CD1c-positive myeloid dendritic cell (primary cell): Measurements from ENCODE around the gene ISM2.
"Not testable (repeated sequence)": the region's sequence is repeated elsewhere in the genome, so short reads cannot be mapped to it uniquely, and the experiment has no call there.

ENCODE experiments used
- DNase-seq: peaks from one replicate; pipeline ENCODE4 v3.0.0-alpha.2; 2016; ENCODE audit errors: extremely low spot score

ISM2 gene

GRCh38 chr14:77498120-77498979 is at the start of gene ISM2:
Gene ISM2, minus strand, starts transcription at chr14:77498816. Its CDS starts 23 bp downstream, at chr14:77498793.
- peak; percentile 43 for DNase-seq

DNA sequence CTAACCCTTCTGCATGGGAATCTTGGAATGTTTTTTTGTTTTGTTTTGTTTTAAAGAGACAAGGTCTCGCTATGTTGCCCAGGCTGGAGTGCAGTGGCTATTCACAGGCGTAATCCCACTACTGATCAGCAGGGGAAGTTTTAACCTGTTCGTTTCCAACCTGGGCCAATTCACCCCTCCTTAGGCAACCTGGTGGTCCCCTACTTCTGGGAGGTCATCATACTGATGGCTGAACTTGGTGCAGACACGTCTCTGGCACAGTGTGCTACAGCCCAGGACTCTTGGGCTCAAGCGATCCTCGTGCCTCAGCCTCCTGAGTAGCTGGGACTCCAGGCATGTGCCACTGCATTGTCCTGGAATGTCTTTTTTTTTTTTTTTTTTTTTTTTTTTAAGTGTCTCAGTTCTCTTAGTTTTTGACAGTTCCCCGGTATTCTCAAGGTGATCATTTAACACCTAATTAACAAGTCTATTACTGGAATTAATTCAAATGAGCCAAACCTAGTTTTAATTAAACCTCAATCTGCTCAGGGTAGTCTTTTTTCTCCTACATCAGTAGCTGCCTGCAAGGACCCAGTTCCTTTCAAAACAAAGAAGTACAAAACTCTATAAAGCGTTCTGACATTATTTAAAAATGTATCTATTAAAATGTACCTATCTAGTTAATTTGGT is 49.0 kb upstream of the ISM2 start:
- DNase-seq = no peak

GRCh38 chr14:77545171-77545570 is 46.6 kb upstream of the ISM2 start:
- not testable (repeated sequence) for DNase-seq

- DNase-seq = no peak
These were observed 46.0 kb upstream of the ISM2 start for GRCh38 chr14:77544571-77544970.

DNA sequence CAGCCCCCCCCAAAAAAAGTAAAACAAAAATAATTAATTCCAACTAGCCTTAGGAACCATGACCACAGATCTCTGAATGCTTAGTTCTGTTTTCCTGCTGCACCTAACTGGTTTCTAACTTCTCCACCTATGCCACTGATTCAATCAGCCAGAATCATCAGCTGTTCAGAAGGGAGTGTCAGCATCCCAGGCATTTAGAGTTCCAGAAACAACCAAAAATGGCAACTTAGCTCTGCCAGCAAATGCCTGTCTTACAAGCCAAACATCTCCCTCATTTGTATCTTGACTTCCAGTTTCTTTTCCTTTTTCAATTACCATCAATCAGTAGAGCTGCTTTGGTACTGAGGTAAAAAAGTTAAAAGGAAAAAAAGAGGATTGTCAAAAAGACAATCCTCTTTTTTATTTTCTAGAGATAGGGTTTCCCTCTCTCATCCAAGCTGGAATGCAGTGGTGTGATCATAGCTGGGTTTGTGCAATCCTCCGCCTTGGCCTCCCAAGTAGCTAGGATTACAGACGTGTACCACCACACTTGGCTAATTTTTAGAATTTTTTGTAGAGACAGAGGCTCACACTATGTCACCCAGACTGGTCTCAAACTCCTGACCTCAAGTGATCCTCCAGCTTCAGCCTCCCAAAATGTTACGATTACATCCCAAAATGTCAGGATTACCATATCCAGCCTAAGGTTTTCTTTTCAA is 45.2 kb upstream of the ISM2 start:
- DNase-seq = no peak

DNA sequence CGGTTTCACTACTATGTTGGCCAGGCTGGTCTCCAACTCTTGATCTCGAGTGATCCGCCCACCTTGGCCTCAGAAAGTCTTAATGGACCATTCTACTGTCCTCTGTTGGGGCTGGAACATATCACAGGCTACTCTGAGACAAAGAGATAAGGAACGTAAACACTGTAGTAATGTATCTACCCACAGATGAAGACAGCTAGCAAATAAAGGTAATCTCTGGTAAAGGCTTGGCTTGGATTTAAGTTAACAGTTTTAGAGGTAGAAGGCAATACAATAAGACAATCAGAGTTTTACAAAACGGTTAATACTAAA is 44.6 kb upstream of the ISM2 start:
- DNase-seq = no peak

DNA sequence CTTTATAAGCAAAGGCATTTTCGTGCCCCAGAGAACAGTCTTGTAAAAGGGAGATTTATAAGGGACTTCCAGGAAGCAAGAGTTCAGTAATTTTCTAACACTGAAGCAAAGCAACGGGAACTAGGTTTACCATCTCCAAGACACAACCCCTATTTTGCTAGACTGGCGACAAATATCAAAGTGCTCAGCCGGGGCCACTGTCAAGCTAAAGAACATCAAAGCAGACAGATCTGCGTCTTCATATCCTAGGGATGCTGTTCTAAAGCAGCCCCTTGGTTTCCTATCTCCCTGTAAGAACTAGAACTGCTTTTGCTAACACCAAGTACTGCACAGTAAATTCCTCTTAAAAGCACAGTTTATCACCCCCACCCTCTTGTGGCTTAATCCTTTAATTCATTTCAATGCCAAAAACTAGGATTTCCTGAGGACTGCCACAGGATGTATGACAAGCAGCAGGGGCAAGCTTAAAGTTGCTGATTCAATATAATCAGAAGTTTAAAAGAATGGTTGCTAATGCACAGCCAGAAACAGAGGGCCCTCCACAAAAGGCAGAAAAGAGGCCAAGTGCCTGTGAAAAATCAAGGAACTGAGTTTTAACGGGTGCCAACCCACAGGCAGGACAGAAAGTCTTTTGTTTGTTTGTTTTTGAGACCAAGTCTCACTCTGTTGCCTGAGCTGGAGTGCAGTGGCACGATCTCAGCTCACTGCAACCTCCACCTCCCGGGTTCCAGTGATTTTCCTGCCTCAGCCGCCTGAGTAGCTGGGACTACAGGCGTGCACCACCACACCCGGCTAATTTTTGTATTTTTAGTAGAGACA is 44.0 kb upstream of the ISM2 start:
- no peak for DNase-seq

- DNase-seq = no peak
These were observed 43.3 kb upstream of the ISM2 start for GRCh38 chr14:77541905-77542304.

- DNase-seq = not testable (repeated sequence)
These were observed 38.3 kb upstream of the ISM2 start for GRCh38 chr14:77536951-77537350.

GRCh38 chr14:77531071-77531470 is 32.5 kb upstream of the ISM2 start:
- DNase-seq = no peak

GRCh38 chr14:77529963-77530362 is 31.3 kb upstream of the ISM2 start:
- no peak for DNase-seq

DNA sequence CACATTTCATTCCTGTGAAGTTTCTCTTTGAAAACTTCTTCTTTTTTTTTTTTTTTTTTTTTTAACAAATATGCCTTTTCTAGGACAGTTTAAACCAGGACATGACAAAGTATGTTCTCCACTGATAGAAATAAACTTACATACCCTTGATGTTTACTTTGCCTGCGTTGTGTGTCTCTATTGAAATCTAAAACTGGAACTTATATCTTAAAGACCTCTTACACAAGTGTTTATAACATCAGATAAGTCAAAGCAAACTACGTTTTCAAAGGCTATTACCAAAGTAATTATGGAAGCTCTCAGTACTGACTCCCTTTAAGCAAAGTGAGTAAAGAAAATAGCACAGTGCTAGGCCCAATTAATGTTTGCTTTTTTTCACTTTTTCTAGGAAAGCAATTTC is 30.6 kb upstream of the ISM2 start:
- DNase-seq = no peak

DNA sequence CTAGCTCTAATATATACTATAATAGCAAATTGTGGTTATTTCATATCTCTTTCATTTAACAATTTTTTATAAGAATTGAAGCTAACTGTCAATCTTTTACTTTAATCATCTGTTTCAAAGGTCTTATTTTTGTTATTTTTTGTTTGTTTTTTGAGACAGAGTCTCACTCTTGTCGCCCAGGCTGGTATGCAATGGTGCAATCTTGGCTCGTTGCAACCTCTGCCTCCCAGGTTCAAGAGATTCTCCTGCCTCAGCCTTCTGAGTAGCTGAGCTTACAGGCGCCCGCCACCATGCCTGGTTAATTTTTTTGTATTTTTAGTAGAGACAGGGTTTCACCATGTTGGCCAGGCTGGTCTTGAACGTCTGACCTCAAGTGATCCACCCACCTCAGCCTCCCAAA is 30.1 kb upstream of the ISM2 start:
- DNase-seq = not testable (repeated sequence)

- no peak for DNase-seq
These were observed 27.6 kb upstream of the ISM2 start for GRCh38 chr14:77526266-77526665.

DNA sequence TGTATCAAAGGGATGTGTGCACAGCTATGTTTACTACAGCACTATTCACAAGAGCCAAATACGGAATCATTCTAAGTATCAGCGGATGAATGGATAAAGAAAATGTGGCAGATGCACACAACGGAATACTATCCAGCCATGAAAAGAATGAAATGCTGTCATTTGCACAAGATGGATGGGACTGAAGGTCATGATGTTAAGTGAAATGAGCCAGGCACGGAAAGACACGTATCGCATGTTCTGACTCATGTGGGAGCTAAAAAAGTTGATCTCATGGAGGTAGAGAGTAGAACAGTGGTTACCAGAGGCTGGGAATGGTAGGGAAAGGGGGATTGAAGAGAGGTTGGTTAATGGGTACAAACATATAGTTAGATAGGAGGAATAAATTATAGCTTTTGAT is 25.9 kb upstream of the ISM2 start:
- DNase-seq = no peak

GRCh38 chr14:77523109-77523508 is 24.5 kb upstream of the ISM2 start:
- DNase-seq = no peak

DNA sequence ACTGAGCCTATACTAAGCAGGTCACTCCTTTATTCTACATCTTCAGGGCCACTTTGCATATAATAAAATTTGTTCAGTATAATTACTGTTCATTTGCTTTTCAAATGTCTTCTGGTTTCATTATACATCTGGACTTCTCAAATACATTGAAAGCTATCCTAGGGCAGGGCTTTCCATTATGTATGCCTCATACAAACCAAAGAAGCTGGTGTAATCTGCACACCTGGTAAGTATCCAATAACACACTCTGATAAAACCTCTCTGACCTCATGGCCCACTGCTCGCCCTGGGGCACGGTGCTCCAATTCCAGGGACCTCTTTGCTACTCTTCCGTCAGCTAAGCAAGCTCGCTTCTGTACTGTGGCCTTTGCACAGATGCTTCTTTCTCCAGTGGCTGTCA is 21.9 kb upstream of the ISM2 start:
- no peak for DNase-seq

DNA sequence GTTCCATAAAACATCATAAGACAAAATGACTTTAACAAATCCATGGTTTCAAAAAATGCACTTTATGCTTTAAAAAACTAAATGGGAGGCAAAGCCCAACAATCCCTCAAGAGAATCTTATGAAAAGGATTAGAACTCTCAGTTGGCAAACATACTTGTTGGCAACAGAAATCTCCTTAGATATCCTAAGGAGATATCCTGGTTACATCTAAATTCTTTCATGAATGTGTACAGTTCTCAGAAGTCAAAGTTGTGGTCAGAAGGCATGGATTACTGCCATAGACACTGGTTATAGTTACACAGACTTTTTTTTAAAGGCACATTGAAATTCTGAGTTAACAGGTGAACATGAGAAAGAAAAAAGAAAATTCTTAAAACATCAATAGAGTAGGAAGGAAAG is 17.5 kb upstream of the ISM2 start:
- DNase-seq = no peak

- DNase-seq = no peak
These were observed 13.0 kb upstream of the ISM2 start for GRCh38 chr14:77511486-77512162.

- DNase-seq = no peak
These were observed 10.8 kb upstream of the ISM2 start for GRCh38 chr14:77509366-77509765.

DNA sequence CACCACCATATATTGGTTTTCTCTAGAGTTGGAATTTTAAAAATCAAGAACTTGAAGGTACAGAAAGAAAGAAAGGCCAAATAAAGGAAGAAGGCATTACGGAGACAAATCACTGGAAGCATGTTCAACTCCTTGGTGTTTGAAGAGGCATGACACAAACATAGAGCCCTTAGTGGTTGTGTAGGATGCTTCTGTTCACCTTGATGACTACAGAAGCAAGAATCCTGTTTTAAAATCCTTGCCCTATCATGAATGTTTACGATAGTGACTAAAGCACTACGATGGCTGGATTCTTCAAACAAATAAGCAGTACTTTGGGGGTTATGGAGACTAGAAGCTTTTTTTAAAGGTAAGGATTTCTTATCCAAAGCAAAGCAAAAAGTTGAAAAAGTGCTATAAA is 10.3 kb upstream of the ISM2 start:
- no peak for DNase-seq
